Measurements from ENCODE around the gene PTPRM. TPM values are rescaled to one million over a fixed set of nuclear protein-coding genes. Genes with fewer than 3 reads are reported as not detected.

Gene PTPRM
- total and polyA plus RNA-seq, 2 of the 4 experiments (the other 2 are of a cell fraction), result 28.3 to 51.2 TPM

- Histone ChIP-seq H3K36me3 (ENCODE audit: control insufficient read depth, insufficient read depth, low read length) (no peaks in the 10 kb centered on the region), H3K9me3 (ENCODE audit: control insufficient read depth, insufficient read depth, low read length) (no peaks in the 10 kb centered on the region), H2BK5ac (ENCODE audit: low read depth, low read length, poor library complexity, severe bottlenecking) (peak overlapping the region; percentile 18), H2AK9ac (replicated peaks; ENCODE audit: low read depth, low read length, poor library complexity) (peak overlapping the region; percentile 15), H3K27me3 (ENCODE audit: control insufficient read depth, insufficient read depth, low read length) (no peaks in the 10 kb centered on the region), H3K79me1 (ENCODE audit: low read depth in 1 of 2, low read length in 2 of 2) (no peaks in the 10 kb centered on the region), H3K4me3 (ENCODE audit: insufficient read depth, low read depth, low read length) (no peak overlapping the region), H3K18ac (ENCODE audit: low read depth, low read length) (no peak overlapping the region; the same call in 1 of the 2 replicates), H2AK5ac (ENCODE audit: low read depth, low read length) (peak overlapping the region; percentile 33; the same call in 1 of the 2 replicates), H3K4me2 (ENCODE audit: low read depth, low read length) (no peak overlapping the region), H3K56ac (ENCODE audit: extremely low read depth, insufficient read depth, low read length) (no peak overlapping the region), H3K4ac (ENCODE audit: low read depth, low read length) (peak overlapping the region; percentile 52), H2BK15ac (ENCODE audit: low read depth, low read length) (no peak overlapping the region; the same call in 2 of the 3 replicates), H3K14ac (replicated peaks; ENCODE audit: low read depth, low read length) (peak overlapping the region; percentile 78; the same call in 1 of the 2 replicates), H3K9me1 (ENCODE audit: insufficient read depth, low read length) (no peaks in the 10 kb centered on the region; the same call in 1 of the 2 replicates), H2BK120ac (ENCODE audit: low read depth, low read length) (peak overlapping the region; percentile 79), H4K20me1 (ENCODE audit: insufficient read depth, low read length) (no peaks in the 10 kb centered on the region), H4K91ac (ENCODE audit: insufficient read depth, low read depth, low read length) (no peak overlapping the region), H3K9ac (ENCODE audit: low read depth, low read length) (no peak overlapping the region), H3K4me1 (ENCODE audit: control insufficient read depth, insufficient read depth, low read length) (peaks cover 5% of the 10 kb centered on the region), H4K8ac (ENCODE audit: low read depth in 2 of 2, low read length in 2 of 2) (peak overlapping the region in 1 of 2 experiments; percentile 82; a peak in 2 of 4 replicates), H2BK20ac (ENCODE audit: low read depth, low read length) (peak overlapping the region; percentile 26; the same call in 1 of the 2 replicates), H3K27ac (ENCODE audit: insufficient read depth, low read length) (peak overlapping the region; percentile 44; the same call in 1 of the 2 replicates), H4K5ac (ENCODE audit: low read depth, low read length) (peak overlapping the region; percentile 70), H3K23ac (ENCODE audit: low read depth, low read length) (peak overlapping the region; percentile 82; the same call in 1 of the 2 replicates), H2AFZ (replicated peaks; ENCODE audit: low read length, poor library complexity) (peak overlapping the region; percentile 83)
- TF ChIP-seq NFE2L2 (IDR thresholded peaks at IDR 0.05; ENCODE audit: low read depth, low read length), result no peak
- TF ChIP-seq FOS (IDR thresholded peaks at IDR 0.05; ENCODE audit: low read depth, low read length), result peak; percentile 41; the same call in 1 of the 2 replicates
- BruUV-seq (replicated peaks), result no TSS peak
- WGBS, 2 experiments (ENCODE audit: extremely low coverage in 2 of 2, insufficient read length in 1 of 2), result 33% methylated on average over 2 of the region's 11 CpGs; no CpG with 5 or more reads in 1 of the 2 experiments
- in situ Hi-C loops (cut with MboI; ENCODE audit: low sequenced_read_pairs) (no loop called here), dilution Hi-C loops (cut with HindIII; ENCODE audit: low sequenced_read_pairs, unreplicated experiment) (no loop called here), intact Hi-C loops (cut with micrococcal nuclease) (no loop called here)
- CTCF ChIA-PET, result no interaction called here
- POLR2A ChIA-PET (ENCODE audit: unreplicated experiment), result no interaction called here
- ATAC-seq (ENCODE audit: low read depth), result peak; percentile 81
- DNase-seq, result peak; percentile 65
Measured at GRCh38 chr18:8423051-8423557, 856.0 kb downstream of the PTPRM start.
